Activated T-cell treated with anti-CD3 and anti-CD28 coated beads for 48 hours (primary cell): ENCODE measurements around the gene CEP135.
"Not testable (repeated sequence)": the region's sequence is repeated elsewhere in the genome, so short reads cannot be mapped to it uniquely, and the experiment has no call there.

Source experiments
- DNase-seq: peaks from one replicate; pipeline ENCODE4 v3.0.0-alpha.2; 2020; ENCODE audit warnings: low read depth

CEP135 gene

GRCh38 chr4:55948726-55949481 lies at the start of gene CEP135:
TSS of gene CEP135 (plus strand) at chr4:55948945. CDS start at chr4:55952131, 3,186 bp downstream.
- DNase-seq, result peak; percentile 93

GRCh38 chr4:55902677-55903076 lies 46.1 kb upstream of the CEP135 start:
- DNase-seq, result no peak

- DNase-seq, result no peak
Observed at GRCh38 chr4:55903577-55903976, 45.2 kb upstream of the CEP135 start.

- no peak for DNase-seq
Observed at GRCh38 chr4:55904576-55904975, 44.2 kb upstream of the CEP135 start.

GRCh38 chr4:55906323-55906722 lies 42.4 kb upstream of the CEP135 start:
- no peak for DNase-seq

- no peak for DNase-seq
Observed at GRCh38 chr4:55906989-55907388, 41.8 kb upstream of the CEP135 start.

GRCh38 chr4:55907469-55907868 lies 41.3 kb upstream of the CEP135 start:
- DNase-seq, result no peak

GRCh38 chr4:55910140-55910539 lies 38.6 kb upstream of the CEP135 start:
- no peak for DNase-seq

GRCh38 chr4:55912249-55912648 lies 36.5 kb upstream of the CEP135 start:
- no peak for DNase-seq

- no peak for DNase-seq
Observed at GRCh38 chr4:55920571-55920970, 28.2 kb upstream of the CEP135 start.

GRCh38 chr4:55921093-55921492 lies 27.7 kb upstream of the CEP135 start:
- DNase-seq, result no peak

- DNase-seq, result no peak
Observed at GRCh38 chr4:55925241-55925640, 23.5 kb upstream of the CEP135 start.

- no peak for DNase-seq
Observed at GRCh38 chr4:55926610-55927009, 22.1 kb upstream of the CEP135 start.

GRCh38 chr4:55927803-55928437 lies 20.8 kb upstream of the CEP135 start:
- DNase-seq, result no peak

- DNase-seq, result no peak
Observed at GRCh38 chr4:55928846-55929245, 19.9 kb upstream of the CEP135 start.

- no peak for DNase-seq
Observed at GRCh38 chr4:55931043-55931442, 17.7 kb upstream of the CEP135 start.

GRCh38 chr4:55931833-55932232 lies 16.9 kb upstream of the CEP135 start:
- no peak for DNase-seq

GRCh38 chr4:55932511-55932910 lies 16.2 kb upstream of the CEP135 start:
- no peak for DNase-seq

- no peak for DNase-seq
Observed at GRCh38 chr4:55933611-55934010, 15.1 kb upstream of the CEP135 start.

- DNase-seq, result not testable (repeated sequence)
Observed at GRCh38 chr4:55935907-55936306, 12.8 kb upstream of the CEP135 start.

GRCh38 chr4:55938481-55938880 lies 10.3 kb upstream of the CEP135 start:
- DNase-seq, result no peak

- DNase-seq, result no peak
Observed at GRCh38 chr4:55939421-55939820, 9.3 kb upstream of the CEP135 start.

- DNase-seq, result no peak
Observed at GRCh38 chr4:55941881-55942396, 6.8 kb upstream of the CEP135 start.
